Measurements from ENCODE around the gene AGPAT4. TPM values are rescaled to one million over a fixed set of nuclear protein-coding genes. Genes with fewer than 3 reads are reported as not detected.
"Not testable (repeated sequence)": the region's sequence is repeated elsewhere in the genome, so short reads cannot be mapped to it uniquely, and the experiment has no call there.

The AGPAT4 gene
- total RNA-seq, 2 experiments from 2014 or later = 1.9 to 2.5 TPM

DNA sequence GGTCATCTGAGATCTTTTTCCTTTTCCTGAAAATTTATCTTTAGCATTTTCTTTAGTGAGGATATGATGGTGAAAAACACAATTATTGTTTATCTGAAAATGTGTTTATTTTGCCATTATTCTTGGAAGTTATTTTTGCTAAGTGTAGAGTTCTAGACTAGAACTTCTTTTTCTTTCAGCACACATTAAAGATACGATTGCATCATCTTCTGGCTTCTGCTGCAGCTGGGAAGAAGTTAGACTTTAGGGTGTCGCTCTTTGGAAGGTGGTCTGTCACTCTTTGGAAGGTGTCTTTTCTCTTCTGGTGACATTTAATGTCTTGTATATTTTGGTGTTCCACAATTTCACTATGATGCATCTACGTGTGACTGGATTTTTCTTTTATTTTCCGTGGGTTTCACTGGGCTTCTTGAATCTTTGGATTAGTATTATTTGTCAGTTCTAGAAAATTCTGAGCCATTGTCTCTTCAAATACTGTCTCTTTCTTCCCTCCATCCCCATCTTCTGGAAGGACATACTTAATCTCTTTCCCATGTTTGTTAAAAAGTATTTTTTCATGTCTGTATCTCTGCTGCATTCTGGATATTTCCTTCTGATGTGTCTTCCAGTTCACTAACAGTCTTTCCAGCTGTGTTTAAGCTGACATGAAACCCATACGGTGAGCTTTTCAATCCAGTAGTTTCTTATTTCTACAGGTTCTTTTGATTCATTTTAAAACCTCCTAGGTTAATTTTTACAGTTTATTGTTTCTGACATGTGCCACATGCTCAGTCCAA lies 81.0 kb downstream of the AGPAT4 start:
- peaks cover 9% of the 10 kb centered on the region for H3K36me3 Mint-ChIP-seq
- H3K9me3 Mint-ChIP-seq = peaks cover 13% of the 10 kb centered on the region
- H3K4me3 Mint-ChIP-seq = no peak overlapping the region
- no peak for DNase-seq
- no peak overlapping the region for H3K27ac Mint-ChIP-seq
- no peaks in the 10 kb centered on the region for H3K4me1 Mint-ChIP-seq
- no peaks in the 10 kb centered on the region for H3K27me3 Mint-ChIP-seq

DNA sequence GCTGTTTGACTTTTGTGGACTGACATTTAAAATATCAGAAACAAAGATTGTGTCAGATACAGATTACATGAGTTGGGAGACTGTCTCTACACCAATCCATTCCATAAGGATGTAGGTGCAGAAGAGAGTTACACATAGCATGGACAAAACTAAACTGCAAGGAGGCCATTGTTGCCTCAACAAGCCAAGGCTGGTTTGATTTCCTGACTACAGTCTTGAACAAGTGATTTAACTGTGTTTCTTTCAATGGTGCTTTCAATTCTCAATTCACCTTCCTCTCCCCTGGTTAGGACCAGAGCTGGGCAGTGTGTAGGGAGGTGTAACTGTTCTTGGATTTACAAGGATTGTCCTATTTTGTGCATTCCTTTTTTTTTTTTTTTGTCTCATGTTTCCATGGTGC lies 82.2 kb downstream of the AGPAT4 start:
- Mint-ChIP-seq H3K27ac (no peak overlapping the region), H3K9me3 (peaks cover 13% of the 10 kb centered on the region), H3K36me3 (peaks cover 9% of the 10 kb centered on the region), H3K4me3 (no peak overlapping the region), H3K27me3 (no peaks in the 10 kb centered on the region), H3K4me1 (no peaks in the 10 kb centered on the region)
- no peak for DNase-seq

DNA sequence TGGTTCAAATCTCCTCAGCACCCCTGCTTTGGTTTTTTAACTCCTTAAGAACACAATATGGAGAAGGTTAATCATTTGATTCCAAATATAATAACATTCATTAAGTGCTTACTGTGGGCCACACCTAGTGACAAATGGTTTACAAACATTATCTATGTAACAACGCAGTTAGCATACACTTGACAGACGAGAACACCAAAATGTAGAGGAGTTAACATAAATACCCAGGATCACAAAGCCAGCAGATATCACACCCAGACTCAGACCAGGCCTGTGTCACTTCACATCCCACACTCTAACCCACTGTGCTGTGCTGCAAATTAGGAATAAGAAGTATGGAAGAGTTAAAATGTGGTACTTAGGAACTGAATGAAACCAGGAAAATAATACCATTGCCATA lies 82.9 kb downstream of the AGPAT4 start:
- no peak for DNase-seq
- H3K36me3 Mint-ChIP-seq = peaks cover 13% of the 10 kb centered on the region
- H3K9me3 Mint-ChIP-seq = peaks cover 13% of the 10 kb centered on the region
- H3K4me3 Mint-ChIP-seq = no peak overlapping the region
- no peaks in the 10 kb centered on the region for H3K4me1 Mint-ChIP-seq
- H3K27ac Mint-ChIP-seq = no peak overlapping the region
- H3K27me3 Mint-ChIP-seq = no peaks in the 10 kb centered on the region

DNA sequence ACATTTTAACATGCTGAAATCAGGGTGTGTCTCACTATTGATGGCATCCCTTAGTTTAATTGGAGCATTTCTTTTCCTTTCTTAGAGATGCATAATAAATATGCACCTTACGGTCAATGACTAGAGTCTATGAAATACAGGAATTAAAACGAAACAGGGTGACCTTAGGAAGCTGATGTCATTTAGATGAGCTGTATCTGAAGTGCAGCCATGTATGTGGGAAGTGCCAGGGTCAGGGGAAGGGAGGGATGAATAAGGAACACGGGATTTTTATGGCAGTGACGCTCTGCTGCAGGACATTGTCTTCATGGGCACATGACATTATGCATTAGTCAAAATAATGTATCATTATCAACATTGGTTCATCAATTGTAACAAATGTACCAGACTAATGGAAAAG lies 84.0 kb downstream of the AGPAT4 start:
- H3K36me3 Mint-ChIP-seq = peaks cover 13% of the 10 kb centered on the region
- no peak overlapping the region for H3K4me3 Mint-ChIP-seq
- no peaks in the 10 kb centered on the region for H3K4me1 Mint-ChIP-seq
- H3K27ac Mint-ChIP-seq = no peak overlapping the region
- H3K27me3 Mint-ChIP-seq = no peaks in the 10 kb centered on the region
- no peak for DNase-seq
- peaks cover 13% of the 10 kb centered on the region for H3K9me3 Mint-ChIP-seq

DNA sequence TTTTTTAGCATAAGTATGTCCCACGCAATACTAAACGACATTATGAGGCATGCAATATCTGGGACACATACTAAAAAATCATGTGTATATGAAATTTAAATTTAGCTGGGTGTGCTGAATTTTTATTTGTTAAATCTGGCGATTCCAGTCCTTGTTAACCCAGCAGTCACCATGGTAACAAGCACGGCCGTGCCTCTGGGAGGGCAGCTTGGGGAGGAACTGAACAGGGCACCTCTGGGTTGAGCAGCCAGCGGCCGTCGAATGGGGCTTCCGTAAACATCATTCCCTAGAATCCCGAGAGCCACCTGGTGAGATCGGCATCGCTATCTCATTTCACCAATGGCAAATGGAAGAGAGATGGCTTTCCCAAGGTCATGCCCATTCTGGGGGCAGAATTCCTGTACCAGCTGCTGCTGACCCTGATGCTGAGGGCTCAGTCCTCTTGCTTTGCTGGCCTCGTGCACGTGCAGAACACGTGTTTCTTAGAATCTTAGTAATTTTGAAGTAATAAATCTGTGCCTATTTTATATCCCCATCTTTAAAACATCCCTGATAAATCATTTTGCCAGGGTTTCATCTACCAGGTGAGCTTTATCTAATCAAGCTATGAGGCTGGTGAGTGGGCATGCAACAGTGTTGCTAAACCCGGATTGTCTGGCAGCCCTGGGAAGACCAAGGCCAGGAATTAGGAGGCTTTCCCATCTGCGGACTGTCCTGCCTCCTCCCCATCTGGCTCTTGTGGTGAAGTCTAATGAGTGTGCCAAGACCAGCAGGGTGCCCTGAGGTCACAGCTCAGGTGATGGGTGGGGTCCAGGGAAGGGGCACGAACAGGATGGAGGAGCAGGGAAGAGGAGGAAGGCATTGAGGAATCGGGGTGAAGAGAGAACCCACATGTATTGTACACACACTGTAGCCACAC lies 85.1 kb downstream of the AGPAT4 start:
- Mint-ChIP-seq H3K27ac (no peak overlapping the region), H3K27me3 (no peaks in the 10 kb centered on the region), H3K4me1 (no peaks in the 10 kb centered on the region), H3K36me3 (peaks cover 13% of the 10 kb centered on the region), H3K9me3 (peaks cover 9% of the 10 kb centered on the region), H3K4me3 (no peak overlapping the region)
- no peak for DNase-seq

DNA sequence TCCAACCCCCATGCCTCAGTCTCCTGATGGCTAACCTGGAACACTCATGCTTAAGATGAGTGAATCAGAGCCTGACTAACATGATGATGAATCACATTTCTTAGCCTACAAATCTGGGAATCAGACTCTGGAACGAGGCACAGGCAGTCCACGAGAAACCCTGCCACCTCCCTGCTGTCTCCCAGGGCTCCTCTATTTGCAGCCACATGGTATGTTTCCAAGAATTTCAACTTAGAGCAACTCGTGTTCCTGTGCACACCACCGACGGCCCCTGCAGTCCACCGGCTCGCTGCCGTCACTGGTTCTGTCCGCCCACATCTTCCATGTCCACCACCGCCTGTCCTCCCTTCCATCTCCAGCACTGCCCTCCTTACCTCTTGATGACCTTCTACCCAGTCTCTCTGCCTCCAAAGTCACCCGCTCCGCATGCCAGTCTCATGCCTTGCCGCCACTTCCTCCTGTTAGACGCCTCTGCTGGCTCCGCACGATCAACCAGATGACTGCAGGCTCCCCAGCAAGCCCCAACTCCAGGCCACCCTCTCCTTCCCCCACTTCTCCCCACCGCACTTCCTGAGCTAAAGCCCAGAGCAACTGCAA lies 87.6 kb downstream of the AGPAT4 start:
- H3K4me3 Mint-ChIP-seq = no peak overlapping the region
- no peaks in the 10 kb centered on the region for H3K4me1 Mint-ChIP-seq
- no peak overlapping the region for H3K27ac Mint-ChIP-seq
- H3K9me3 Mint-ChIP-seq = no peaks in the 10 kb centered on the region
- no peaks in the 10 kb centered on the region for H3K27me3 Mint-ChIP-seq
- no peak for DNase-seq
- H3K36me3 Mint-ChIP-seq = peaks cover 4% of the 10 kb centered on the region

DNA sequence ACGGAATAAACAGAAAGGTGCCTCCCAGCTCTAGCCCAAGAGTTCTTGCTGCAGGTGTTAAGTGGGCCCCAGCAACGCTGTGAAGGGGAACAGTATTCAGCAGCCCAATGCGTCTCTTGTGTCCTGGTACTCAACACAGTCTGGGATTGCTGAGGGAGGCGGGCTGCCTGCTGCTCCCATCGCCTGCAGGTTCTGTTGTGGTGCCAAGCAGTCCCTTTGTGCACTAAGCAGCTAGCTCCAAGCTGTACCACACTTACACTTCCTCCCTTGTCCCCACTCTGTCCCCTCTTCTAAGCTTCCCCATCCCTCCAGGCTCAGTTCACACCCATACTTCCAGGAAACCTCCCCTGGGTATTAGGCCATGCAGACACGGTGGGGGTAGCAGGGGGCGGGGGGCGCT lies 92.7 kb downstream of the AGPAT4 start:
- H3K9me3 Mint-ChIP-seq = peaks cover 15% of the 10 kb centered on the region
- DNase-seq = no peak
- H3K4me1 Mint-ChIP-seq = no peaks in the 10 kb centered on the region
- H3K36me3 Mint-ChIP-seq = peaks cover 19% of the 10 kb centered on the region
- H3K27ac Mint-ChIP-seq = no peak overlapping the region
- no peak overlapping the region for H3K4me3 Mint-ChIP-seq
- no peaks in the 10 kb centered on the region for H3K27me3 Mint-ChIP-seq

DNA sequence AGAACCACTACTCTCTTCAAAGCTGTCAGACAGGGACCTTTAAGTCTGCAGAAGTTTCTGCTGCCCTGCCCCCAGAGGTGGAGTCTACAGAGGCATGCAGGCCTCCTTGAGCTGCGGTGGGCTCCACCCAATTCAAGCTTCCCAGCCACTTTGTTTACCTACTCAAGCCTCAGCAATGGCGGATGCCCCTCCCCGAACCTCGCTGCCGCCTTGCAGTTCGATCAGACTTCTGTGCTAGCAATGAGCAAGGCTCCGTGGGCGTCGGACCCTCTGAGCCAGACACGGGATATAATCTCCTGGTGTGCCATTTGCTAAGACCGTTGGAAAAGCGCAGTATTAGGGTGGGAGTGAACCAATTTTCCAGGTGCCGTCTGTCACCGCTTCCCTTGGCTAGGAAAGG lies 95.7 kb downstream of the AGPAT4 start:
- Mint-ChIP-seq H3K36me3 (peaks cover 19% of the 10 kb centered on the region), H3K9me3 (peaks cover 25% of the 10 kb centered on the region)
- not testable (repeated sequence) for DNase-seq, H3K4me1 Mint-ChIP-seq, H3K4me3 Mint-ChIP-seq, H3K27ac Mint-ChIP-seq, H3K27me3 Mint-ChIP-seq

DNA sequence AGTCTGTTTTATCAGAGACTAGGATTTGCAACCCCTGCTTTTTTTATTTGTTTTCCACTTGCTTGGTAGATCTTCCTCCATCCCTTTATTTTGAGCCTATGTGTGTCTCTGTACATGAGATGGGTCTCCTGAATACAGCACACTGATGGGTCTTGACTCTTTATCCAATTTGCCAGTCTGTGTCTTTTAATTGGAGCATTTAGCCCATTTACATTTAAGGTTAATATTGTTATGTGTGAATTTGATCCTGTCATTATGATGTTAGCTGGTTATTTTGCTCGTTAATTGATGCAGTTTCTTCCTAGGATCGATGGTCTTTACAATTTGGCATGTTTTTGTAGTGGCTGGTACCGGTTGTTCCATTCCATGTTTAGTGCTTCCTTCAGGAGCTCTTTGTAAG lies 97.4 kb downstream of the AGPAT4 start:
- Mint-ChIP-seq H3K9me3 (peaks cover 25% of the 10 kb centered on the region), H3K36me3 (peaks cover 19% of the 10 kb centered on the region)
- not testable (repeated sequence) for DNase-seq, H3K4me3 Mint-ChIP-seq, H3K27ac Mint-ChIP-seq, H3K27me3 Mint-ChIP-seq, H3K4me1 Mint-ChIP-seq

DNA sequence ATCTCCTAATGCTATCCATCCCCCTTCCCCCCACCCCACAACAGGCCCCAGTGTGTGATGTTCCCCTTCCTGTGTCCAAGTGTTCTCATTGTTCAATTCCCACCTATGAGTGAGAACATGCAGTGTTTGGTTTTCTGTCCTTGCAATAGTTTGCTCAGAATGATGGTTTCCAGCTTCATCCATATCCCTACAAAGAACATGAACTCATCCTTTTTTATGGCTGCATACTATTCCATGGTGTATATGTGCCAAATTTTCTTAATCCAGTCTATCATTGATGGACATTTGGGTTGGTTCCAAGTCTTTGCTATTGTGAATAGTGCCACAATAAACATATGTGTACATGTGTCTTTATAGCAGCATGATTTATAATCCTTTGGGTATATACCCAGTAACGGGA lies 101.1 kb downstream of the AGPAT4 start:
- H3K4me3 Mint-ChIP-seq, H3K4me1 Mint-ChIP-seq, H3K27ac Mint-ChIP-seq, DNase-seq, H3K36me3 Mint-ChIP-seq, H3K27me3 Mint-ChIP-seq: not testable (repeated sequence)
- peaks cover 20% of the 10 kb centered on the region for H3K9me3 Mint-ChIP-seq

DNA sequence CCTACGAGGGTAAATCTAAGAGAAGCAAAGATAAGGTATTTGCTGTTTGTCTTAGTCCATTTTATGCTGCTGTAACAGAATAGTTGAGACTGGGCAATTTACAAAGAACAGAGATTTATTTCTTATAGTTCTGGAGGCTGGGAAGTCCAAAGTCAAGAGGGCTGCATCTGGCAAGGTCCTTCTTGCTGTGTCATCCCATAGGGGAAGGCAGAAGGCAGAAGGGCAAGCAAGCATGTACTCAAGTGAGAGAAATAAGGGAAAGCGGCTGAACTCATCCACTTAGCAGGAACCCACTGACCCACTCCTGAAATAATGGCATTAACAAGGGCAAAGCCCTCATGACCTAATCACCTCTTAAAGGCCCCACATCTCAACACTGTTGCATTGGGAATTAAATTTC lies 102.7 kb downstream of the AGPAT4 start:
- Mint-ChIP-seq H3K36me3 (no peaks in the 10 kb centered on the region), H3K4me3 (no peak overlapping the region), H3K9me3 (peaks cover 10% of the 10 kb centered on the region), H3K27me3 (no peaks in the 10 kb centered on the region), H3K27ac (no peak overlapping the region), H3K4me1 (peaks cover 1% of the 10 kb centered on the region)
- DNase-seq = no peak

DNA sequence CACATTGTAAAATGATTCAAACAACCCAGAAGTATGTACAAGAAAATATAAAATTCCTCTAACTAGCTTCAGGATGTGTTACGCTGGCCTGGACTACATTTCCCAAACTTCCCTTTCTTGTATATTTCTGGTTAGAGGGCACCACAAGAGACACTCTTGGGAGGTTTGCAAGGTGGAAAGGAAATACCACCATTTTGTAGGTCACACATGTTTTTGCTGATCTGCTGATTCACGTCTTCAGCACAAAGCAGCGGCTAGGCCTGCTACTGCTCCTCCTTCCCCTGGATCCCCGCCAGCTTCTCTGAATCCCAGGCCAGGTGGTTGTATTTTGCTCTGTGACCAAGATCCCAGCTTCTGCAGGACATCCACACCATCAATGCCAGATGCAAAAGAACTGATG lies 104.2 kb downstream of the AGPAT4 start:
- peaks cover 1% of the 10 kb centered on the region for H3K4me1 Mint-ChIP-seq
- H3K36me3 Mint-ChIP-seq = no peaks in the 10 kb centered on the region
- H3K27me3 Mint-ChIP-seq = no peaks in the 10 kb centered on the region
- H3K4me3 Mint-ChIP-seq = no peak overlapping the region
- H3K9me3 Mint-ChIP-seq = peaks cover 4% of the 10 kb centered on the region
- no peak overlapping the region for H3K27ac Mint-ChIP-seq
- no peak for DNase-seq

DNA sequence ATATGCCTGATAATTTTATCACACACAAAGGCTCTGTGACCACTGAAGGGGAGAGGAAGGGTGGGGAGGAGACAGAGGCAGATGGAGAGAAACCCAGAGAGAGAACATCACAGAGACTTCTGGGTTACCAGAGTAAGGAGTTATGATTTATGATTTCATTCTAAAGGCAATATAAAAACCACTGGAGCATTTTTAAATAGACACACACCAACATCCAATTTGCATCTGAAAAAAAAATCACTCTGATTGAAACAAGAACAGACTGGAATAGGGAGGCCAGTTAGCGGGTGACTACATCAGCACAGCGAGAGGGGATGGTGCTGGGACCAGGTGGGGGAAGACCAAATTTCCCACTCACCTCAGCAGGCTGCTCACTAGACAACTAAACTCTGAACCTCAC lies 104.8 kb downstream of the AGPAT4 start:
- peaks cover 1% of the 10 kb centered on the region for H3K4me1 Mint-ChIP-seq
- no peaks in the 10 kb centered on the region for H3K27me3 Mint-ChIP-seq

DNA sequence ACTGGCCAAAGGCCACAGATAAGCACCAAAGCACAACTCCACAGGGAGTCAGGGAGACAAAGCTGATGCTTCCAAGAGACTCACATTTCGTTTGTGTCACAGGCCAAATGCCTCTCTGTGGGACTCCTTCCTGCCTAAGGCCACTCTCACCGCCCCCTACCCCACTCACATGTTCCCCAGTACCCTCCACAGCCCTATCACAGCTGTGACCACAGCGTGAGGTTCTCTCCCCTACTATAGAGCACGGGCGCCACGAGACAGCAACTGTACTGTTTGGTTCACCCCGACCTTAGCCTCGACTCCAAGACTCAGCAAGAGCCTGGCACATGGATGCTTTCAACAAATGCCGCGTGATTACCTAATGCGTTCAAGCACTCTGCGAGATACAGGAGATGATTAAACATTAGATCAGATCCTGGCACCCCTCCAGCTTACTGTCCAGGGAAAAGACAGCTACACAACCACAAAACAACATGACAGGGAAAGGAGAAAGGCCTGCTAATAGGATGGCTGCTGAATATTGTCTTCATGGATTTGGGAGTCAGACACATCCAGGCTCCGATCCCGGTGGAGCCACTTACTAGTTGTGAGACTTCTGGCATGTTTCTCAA lies 105.5 kb downstream of the AGPAT4 start:
- H3K4me1 Mint-ChIP-seq = peaks cover 1% of the 10 kb centered on the region
- no peak overlapping the region for H3K4me3 Mint-ChIP-seq
- no peak for DNase-seq
- H3K27ac Mint-ChIP-seq = no peak overlapping the region
- H3K27me3 Mint-ChIP-seq = no peaks in the 10 kb centered on the region
- peaks cover 3% of the 10 kb centered on the region for H3K9me3 Mint-ChIP-seq
- no peaks in the 10 kb centered on the region for H3K36me3 Mint-ChIP-seq

More for the DNA sequence above, 104.8 kb downstream of the AGPAT4 start:
- peaks cover 3% of the 10 kb centered on the region for H3K9me3 Mint-ChIP-seq
- no peak for DNase-seq
- H3K27ac Mint-ChIP-seq = no peak overlapping the region
- no peaks in the 10 kb centered on the region for H3K36me3 Mint-ChIP-seq
- no peak overlapping the region for H3K4me3 Mint-ChIP-seq

DNA sequence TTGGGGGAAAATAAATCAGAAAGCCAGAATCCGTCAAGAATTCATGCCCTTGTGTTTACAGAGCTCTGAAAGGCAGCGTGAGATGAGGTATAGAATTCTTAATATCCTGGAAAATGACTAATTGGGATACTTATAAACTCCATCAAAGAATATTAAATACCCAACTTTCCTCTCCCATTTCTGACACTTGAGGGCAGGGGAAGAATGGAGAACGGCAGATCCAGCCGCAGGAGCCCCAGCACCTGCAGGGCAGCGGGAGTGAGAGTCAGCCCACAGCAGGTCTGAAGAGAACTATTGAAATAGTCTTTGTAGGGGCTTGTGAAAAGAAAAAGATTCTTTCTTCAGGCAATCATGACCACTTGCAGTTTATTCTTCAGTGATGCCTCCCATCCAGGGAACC lies 107.2 kb downstream of the AGPAT4 start:
- DNase-seq = no peak
- H3K4me3 Mint-ChIP-seq = no peak overlapping the region
- no peaks in the 10 kb centered on the region for H3K9me3 Mint-ChIP-seq
- no peaks in the 10 kb centered on the region for H3K27me3 Mint-ChIP-seq
- peaks cover 1% of the 10 kb centered on the region for H3K36me3 Mint-ChIP-seq
- no peak overlapping the region for H3K27ac Mint-ChIP-seq
- peaks cover 1% of the 10 kb centered on the region for H3K4me1 Mint-ChIP-seq
